ENCODE data around the gene SNCB. TPM values are rescaled to one million over a fixed set of nuclear protein-coding genes. Genes with fewer than 3 reads are reported as not detected.
A peak's percentile ranks its signal among the peaks of the same experiment; 100 is the strongest.
"Not testable (repeated sequence)": the region's sequence is repeated elsewhere in the genome, so short reads cannot be mapped to it uniquely, and the experiment has no call there.

The SNCB gene
- total and polyA plus RNA-seq, 2 experiments from 2014 or later = 2.4 to 3.0 TPM

GRCh38 chr5:176606032-176606431 is 24.3 kb downstream of the SNCB start:
- no peaks in the 10 kb centered on the region for H3K36me3 ChIP-seq
- peak overlapping the region; percentile 1 for H3K27ac ChIP-seq
- peaks cover 7% of the 10 kb centered on the region for H3K4me1 ChIP-seq (ENCODE audit: low read depth)
- no peak for TF ChIP-seq CTCF (IDR thresholded peaks at IDR 0.05; ENCODE audit: low read depth, low read length)
- DNase-seq (ENCODE audit: low read depth in 1 of 2, low spot score in 1 of 2) = no peak
- no peaks in the 10 kb centered on the region for H3K9me3 ChIP-seq (ENCODE audit: low read depth)
- H3K4me3 ChIP-seq = no peak overlapping the region
- H3K27me3 ChIP-seq = peaks cover 16% of the 10 kb centered on the region

GRCh38 chr5:176603091-176603490 is 27.2 kb downstream of the SNCB start:
- no peaks in the 10 kb centered on the region for H3K9me3 ChIP-seq (ENCODE audit: low read depth)
- no peak overlapping the region for H3K4me3 ChIP-seq

GRCh38 chr5:176601901-176602482 is 28.3 kb downstream of the SNCB start:
- H3K4me3 ChIP-seq = no peak overlapping the region
- no peaks in the 10 kb centered on the region for H3K27me3 ChIP-seq
- peaks cover 7% of the 10 kb centered on the region for H3K4me1 ChIP-seq (ENCODE audit: low read depth)
- DNase-seq (ENCODE audit: low read depth in 1 of 2, low spot score in 1 of 2) = no peak
- H3K9me3 ChIP-seq (ENCODE audit: low read depth) = no peaks in the 10 kb centered on the region
- no peak overlapping the region for H3K27ac ChIP-seq
- H3K36me3 ChIP-seq = no peaks in the 10 kb centered on the region
- no peak for TF ChIP-seq CTCF (IDR thresholded peaks at IDR 0.05; ENCODE audit: low read depth, low read length)

More at GRCh38 chr5:176603091-176603490, 27.2 kb downstream of the SNCB start:
- H3K27ac ChIP-seq = no peak overlapping the region
- peaks cover 7% of the 10 kb centered on the region for H3K4me1 ChIP-seq (ENCODE audit: low read depth)
- no peaks in the 10 kb centered on the region for H3K27me3 ChIP-seq
- no peak for DNase-seq (ENCODE audit: low read depth in 1 of 2, low spot score in 1 of 2)
- TF ChIP-seq CTCF (IDR thresholded peaks at IDR 0.05; ENCODE audit: low read depth, low read length) = no peak
- no peaks in the 10 kb centered on the region for H3K36me3 ChIP-seq

- not testable (repeated sequence) for H3K27me3 ChIP-seq; H3K27ac ChIP-seq; H3K36me3 ChIP-seq; H3K4me1 ChIP-seq (ENCODE audit: low read depth); DNase-seq (ENCODE audit: low read depth in 1 of 2, low spot score in 1 of 2); H3K4me3 ChIP-seq; H3K9me3 ChIP-seq (ENCODE audit: low read depth)
Observed at GRCh38 chr5:176599749-176600430, 30.4 kb downstream of the SNCB start.

GRCh38 chr5:176597417-176598389 is 32.6 kb downstream of the SNCB start:
- no peak overlapping the region for H3K27ac ChIP-seq
- no peaks in the 10 kb centered on the region for H3K36me3 ChIP-seq
- H3K27me3 ChIP-seq = no peaks in the 10 kb centered on the region
- no peaks in the 10 kb centered on the region for H3K4me1 ChIP-seq (ENCODE audit: low read depth)
- no peaks in the 10 kb centered on the region for H3K9me3 ChIP-seq (ENCODE audit: low read depth)
- TF ChIP-seq CTCF (IDR thresholded peaks at IDR 0.05; ENCODE audit: low read depth, low read length) = no peak
- no peak overlapping the region for H3K4me3 ChIP-seq
- DNase-seq (ENCODE audit: low read depth in 1 of 2, low spot score in 1 of 2) = no peak
